ELF-1 (cell line): ENCODE data around the gene EGF.
"Not testable (repeated sequence)": the region's sequence is repeated elsewhere in the genome, so short reads cannot be mapped to it uniquely, and the experiment has no call there.

Experiments
- DNase-seq: peaks from one replicate; pipeline ENCODE4 v3.0.0-alpha.2; 2016; ENCODE audit warnings: low read depth, low spot score

EGF gene

GRCh38 chr4:109914322-109914721 lies 1.6 kb downstream of the EGF start:
- no peak for DNase-seq

GRCh38 chr4:109915385-109916026 lies 2.8 kb downstream of the EGF start:
- DNase-seq = no peak

DNA sequence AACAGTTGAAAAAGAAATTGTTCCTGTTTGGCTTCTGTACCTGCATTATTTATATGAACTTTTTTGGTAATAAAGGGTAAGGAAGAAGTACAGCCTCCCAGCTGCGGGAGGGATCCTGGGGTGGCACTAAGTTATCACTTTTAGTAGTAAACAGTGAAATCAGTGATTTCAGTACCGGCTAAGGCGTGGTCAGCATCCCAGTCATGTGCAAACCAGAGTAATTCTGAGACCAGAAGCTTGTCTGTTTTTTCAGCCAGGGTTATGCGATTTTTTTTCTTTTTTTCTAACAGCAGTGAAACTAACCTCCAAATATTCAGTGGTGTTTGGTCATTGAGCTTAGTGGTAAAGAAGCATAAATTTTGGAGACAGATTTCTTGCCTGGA lies 3.3 kb downstream of the EGF start:
- DNase-seq = no peak

GRCh38 chr4:109921384-109921808 lies 8.7 kb downstream of the EGF start:
- peak; percentile 61 for DNase-seq

DNA sequence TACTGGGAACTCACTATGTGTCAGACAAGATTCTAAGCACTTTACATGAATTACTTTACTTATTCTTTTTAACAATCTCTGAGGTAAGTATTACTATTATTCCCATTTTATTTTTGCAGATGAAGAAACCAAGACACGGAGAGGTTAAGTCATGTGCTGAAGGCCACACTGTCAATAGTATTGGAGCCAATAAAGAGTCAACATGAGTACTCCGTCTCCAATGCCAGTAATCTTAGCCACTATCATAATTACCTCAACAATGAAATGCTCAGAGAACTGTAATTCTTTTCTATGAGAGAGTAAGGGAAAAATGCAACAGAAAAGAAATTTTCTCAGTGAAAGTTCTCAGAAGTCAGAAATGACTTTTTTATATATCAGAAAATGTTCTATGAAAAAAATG lies 12.7 kb downstream of the EGF start:
- DNase-seq = no peak

GRCh38 chr4:109928327-109929045 lies 15.8 kb downstream of the EGF start:
- DNase-seq = peak; percentile 39

DNA sequence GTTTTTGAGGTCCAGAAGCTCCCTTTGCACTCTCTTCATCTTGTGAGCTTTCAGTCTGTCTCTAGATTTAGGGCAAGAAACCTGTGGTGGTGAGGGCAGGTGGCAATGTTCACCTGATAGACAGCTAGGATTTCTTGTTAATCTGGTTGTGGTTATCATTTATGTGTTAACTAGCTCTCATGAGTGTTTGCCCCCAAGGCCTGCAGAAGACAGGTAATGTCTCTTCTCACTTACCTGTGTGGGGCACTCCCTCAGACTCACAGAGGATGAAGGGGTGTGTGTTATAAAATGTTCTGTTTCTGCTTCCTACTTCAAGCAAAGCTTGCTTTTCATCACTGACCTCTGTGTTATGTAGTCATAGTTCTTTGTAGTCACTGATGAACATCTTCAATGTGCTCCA lies 17.8 kb downstream of the EGF start:
- DNase-seq = no peak

- DNase-seq = no peak
Measured at GRCh38 chr4:109930872-109931271, 18.2 kb downstream of the EGF start.

DNA sequence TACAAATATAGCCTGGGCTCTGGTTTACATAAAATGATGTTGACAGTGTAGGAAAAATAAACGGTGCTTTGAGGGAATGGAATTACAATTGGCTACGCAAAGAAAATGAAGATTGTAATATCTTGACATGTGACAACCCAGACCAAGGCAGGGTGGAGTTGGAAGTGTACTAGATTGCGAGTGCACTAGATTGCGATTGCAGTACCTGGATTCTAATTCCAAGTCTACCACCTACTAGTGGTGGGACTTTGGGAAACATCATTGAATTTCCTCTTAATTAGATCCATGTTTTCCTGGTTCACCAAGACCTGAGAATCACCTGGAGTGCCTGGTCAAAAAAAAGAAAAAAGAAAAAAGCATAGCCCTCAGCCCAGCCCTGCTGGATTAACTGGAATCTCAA lies 18.6 kb downstream of the EGF start:
- DNase-seq = no peak

- not testable (repeated sequence) for DNase-seq
Measured at GRCh38 chr4:109937352-109937751, 24.7 kb downstream of the EGF start.

GRCh38 chr4:109939190-109939589 lies 26.5 kb downstream of the EGF start:
- no peak for DNase-seq

DNA sequence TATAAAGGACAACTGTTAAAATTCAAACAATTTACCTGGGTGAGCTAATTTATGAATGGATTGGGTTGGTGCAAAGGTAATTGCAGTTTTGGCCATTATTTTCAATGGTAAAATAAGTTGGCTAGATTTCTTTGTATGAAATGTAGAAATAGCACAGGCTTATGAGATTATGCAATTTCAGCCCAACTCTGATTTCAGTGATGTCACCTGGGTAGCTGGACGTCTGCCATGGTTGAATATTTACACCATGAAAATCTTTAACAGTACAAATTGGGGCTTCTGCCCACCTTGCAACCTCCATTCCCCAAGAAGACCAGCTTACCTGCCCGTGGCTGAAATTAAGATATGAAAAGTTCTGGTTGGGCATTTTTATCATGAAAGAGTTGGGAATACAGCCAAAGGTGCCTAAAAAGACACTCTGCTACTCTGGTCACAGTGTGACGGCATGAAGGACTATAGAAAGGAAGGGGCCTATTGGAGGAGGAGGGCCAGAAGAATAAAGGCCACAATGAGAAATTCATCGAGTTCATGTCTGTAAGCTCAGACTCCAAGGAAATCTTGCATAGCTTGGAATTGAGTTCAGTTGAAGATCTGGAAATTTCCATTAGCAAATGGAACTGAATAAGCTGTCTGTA lies 29.7 kb downstream of the EGF start:
- DNase-seq = no peak

- no peak for DNase-seq
Measured at GRCh38 chr4:109943745-109944144, 31.1 kb downstream of the EGF start.

GRCh38 chr4:109944591-109944990 lies 31.9 kb downstream of the EGF start:
- no peak for DNase-seq

DNA sequence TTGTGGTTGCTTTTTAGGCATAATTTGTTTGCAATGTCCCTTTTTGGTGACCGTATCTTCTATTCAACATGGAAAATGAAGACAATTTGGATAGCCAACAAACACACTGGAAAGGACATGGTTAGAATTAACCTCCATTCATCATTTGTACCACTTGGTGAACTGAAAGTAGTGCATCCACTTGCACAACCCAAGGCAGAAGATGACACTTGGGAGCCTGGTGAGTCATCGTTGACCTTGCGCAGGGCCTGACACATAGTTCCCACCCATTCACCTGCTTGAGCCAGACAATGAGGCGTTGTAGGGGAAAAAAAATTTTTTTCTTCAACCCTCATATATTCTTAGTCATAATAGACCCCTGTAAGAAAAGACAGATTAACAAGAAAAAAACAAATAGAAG lies 32.4 kb downstream of the EGF start:
- no peak for DNase-seq

DNA sequence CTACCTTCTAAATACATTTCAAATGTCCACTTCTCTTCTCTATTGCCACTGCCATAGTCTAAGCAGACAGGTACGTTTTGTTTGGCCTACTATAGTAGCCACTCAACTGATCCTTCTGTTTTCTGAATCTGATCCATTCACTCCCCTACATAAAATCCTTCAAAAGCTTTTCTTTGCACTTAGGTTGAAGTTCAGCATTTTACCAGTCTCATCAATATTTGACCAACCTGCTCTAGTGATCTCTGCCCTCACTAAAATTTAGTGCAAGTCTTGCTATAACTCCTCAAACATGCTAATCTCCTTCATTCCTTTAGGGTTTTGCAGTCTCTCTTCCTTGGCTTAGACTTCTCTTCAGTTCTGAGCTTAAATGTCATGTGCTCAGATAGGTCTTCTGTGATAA lies 33.4 kb downstream of the EGF start:
- DNase-seq = no peak

GRCh38 chr4:109947457-109947856 lies 34.8 kb downstream of the EGF start:
- no peak for DNase-seq

DNA sequence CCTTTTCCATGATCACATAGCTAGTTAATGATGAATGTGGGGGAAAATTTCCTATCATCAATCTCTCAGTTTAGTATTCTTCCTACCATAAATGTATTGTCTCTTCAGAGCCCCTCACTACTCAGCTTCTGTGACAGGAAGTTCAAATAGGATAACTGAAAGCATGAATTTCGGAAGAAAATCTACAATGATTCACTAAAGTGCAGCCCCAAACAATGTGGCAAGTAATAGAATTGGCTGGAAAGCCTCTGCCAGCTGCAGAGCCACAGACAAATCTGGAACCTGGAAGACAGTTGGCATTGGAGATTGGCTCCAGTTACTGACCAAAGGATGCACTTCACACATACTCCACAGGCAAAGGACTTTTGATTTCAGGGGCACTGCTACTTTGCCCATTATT lies 35.2 kb downstream of the EGF start:
- no peak for DNase-seq

DNA sequence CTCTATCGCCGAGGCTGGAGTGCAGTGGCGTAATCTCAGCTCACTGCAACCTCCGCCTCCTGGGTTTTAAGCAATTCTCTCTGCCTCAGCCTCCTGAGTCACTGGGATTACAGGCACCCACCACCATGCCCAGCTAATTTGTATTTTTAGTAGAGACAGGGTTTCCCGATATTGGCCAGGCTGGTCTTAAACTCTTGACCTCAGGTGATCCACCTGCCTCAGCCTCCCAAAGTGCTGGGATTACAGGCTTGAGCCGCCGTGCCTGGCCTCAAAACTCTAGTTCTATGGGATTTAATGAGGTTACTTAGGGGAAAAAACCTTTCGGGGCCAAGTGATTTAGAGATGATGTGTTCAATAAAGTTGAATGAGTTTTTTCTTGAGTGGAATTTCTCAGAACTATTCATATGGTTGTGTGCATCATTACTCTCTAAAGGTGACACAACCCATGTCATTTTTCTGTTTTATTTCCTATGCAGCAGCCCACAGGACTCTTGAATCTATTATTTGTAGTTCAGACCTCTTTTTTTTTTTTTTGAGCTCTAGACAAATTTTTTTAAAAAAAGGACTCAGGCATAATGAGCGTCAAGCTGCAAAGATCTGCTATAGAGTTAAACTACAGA lies 36.5 kb downstream of the EGF start:
- DNase-seq = not testable (repeated sequence)

- DNase-seq = no peak
Measured at GRCh38 chr4:109952612-109953011, 39.9 kb downstream of the EGF start.

GRCh38 chr4:109953556-109953955 lies 40.9 kb downstream of the EGF start:
- DNase-seq = no peak

GRCh38 chr4:109955146-109955545 lies 42.5 kb downstream of the EGF start:
- DNase-seq = no peak

GRCh38 chr4:109957227-109957626 lies 44.5 kb downstream of the EGF start:
- DNase-seq = no peak
